LNCaP clone FGC (cell line): ENCODE data around the gene HAND1.
"Not testable (repeated sequence)": the region's sequence is repeated elsewhere in the genome, so short reads cannot be mapped to it uniquely, and the experiment has no call there.

Experiments
- DNase-seq: peaks from one replicate; pipeline ENCODE4 v3.0.0-alpha.2; 2011; ENCODE audit warnings: low read depth
- H3K4me3 ChIP-seq: 2 replicates; pipeline ENCODE4 v1.5.1; 2011; ENCODE audit warnings: mild to moderate bottlenecking, low read depth, low read length, control low read depth
- CTCF ChIP-seq: IDR thresholded peaks from 2 replicates; pipeline ENCODE4 v1.5.1; 2012; ENCODE audit warnings: mild to moderate bottlenecking; ENCODE audit not compliant: control insufficient read depth, insufficient read depth; ENCODE audit errors: extremely low read depth

Gene HAND1

GRCh38 chr5:154516475-154516874 is 38.4 kb upstream of the HAND1 start:
- DNase-seq = no peak
- no peak overlapping the region for H3K4me3 ChIP-seq
- TF ChIP-seq CTCF = no peak

- not testable (repeated sequence) for H3K4me3 ChIP-seq, DNase-seq
Measured at GRCh38 chr5:154515488-154515887, 37.5 kb upstream of the HAND1 start.

GRCh38 chr5:154514331-154514730 is 36.3 kb upstream of the HAND1 start:
- no peak for TF ChIP-seq CTCF
- no peak for DNase-seq
- H3K4me3 ChIP-seq = no peak overlapping the region

- H3K4me3 ChIP-seq = no peak overlapping the region
- DNase-seq = no peak
- TF ChIP-seq CTCF = no peak
Measured at GRCh38 chr5:154513669-154514084, 35.6 kb upstream of the HAND1 start.

- TF ChIP-seq CTCF = no peak
Measured at GRCh38 chr5:154511984-154512383, 34.0 kb upstream of the HAND1 start.

GRCh38 chr5:154509784-154510555 is 31.9 kb upstream of the HAND1 start:
- H3K4me3 ChIP-seq = no peak overlapping the region
- no peak for DNase-seq
- no peak for TF ChIP-seq CTCF

More at GRCh38 chr5:154511984-154512383, 34.0 kb upstream of the HAND1 start:
- no peak for DNase-seq
- H3K4me3 ChIP-seq = no peak overlapping the region

- H3K4me3 ChIP-seq = no peak overlapping the region
- DNase-seq = no peak
- no peak for TF ChIP-seq CTCF
Measured at GRCh38 chr5:154508114-154508513, 30.1 kb upstream of the HAND1 start.
